GM21737 (cell line): ENCODE results near the gene C6orf141.
A peak's percentile ranks its signal among the peaks of the same experiment; 100 is the strongest.

Experiments
- ATAC-seq: cut with Tn5 transposase; IDR thresholded peaks from one replicate; pipeline ENCODE4 v1.9.1; 2021; ENCODE audit warnings: mild to moderate bottlenecking, moderate library complexity; ENCODE audit not compliant: unreplicated experiment

Gene C6orf141

DNA sequence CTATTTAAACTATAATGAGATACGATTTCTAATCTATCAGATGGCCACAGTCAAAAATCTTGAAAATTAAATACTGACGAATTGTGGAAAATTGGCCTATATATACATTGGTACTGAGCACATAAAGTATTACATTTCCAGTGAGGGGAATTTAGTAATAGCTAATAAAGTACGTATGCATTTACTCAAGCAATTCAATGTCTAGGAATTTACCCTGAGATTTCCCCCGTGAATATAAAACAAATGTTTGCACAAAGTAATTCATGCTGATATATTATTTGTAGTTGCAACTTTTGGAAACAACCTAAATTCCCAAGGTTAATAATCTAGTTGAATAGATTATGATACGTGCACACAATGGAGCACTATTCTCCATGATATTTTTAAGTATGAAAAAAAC is 14.7 kb upstream of the C6orf141 start:
- ATAC-seq: no peak

- ATAC-seq: no peak
Observed at GRCh38 chr6:49539102-49539501, 11.4 kb upstream of the C6orf141 start.

DNA sequence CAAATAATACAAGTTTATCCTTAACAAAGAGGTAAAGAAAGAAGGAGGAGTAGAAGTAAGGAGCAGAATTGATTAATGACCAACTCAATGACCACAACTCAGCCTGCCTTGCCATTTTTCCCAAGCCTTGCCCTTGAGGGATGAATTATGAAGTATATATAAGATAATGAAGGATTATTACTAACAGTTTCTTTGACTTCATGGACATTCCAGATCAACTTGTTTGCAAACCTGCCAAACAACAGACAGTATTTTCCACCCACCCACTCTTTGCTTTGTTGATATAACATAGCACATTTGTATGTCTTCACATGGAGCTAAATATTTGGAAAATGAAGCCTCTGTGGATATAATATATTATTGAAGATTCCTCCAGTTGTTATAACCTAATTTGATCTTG is 9.9 kb upstream of the C6orf141 start:
- ATAC-seq: no peak

GRCh38 chr6:49541210-49541724 is 9.2 kb upstream of the C6orf141 start:
- ATAC-seq: no peak

- ATAC-seq: no peak
Observed at GRCh38 chr6:49541936-49542335, 8.5 kb upstream of the C6orf141 start.

GRCh38 chr6:49543087-49543858 is 7.2 kb upstream of the C6orf141 start:
- no peak for ATAC-seq

- no peak for ATAC-seq
Observed at GRCh38 chr6:49546331-49546730, 4.1 kb upstream of the C6orf141 start.

- ATAC-seq: no peak
Observed at GRCh38 chr6:49548613-49549304, 1.7 kb upstream of the C6orf141 start.

- ATAC-seq: no peak
Observed at GRCh38 chr6:49549691-49550491, 577 bp upstream of the C6orf141 start.

- ATAC-seq: peak; percentile 42
Observed at GRCh38 chr6:49551078-49551865, 804 bp downstream of the C6orf141 start.

DNA sequence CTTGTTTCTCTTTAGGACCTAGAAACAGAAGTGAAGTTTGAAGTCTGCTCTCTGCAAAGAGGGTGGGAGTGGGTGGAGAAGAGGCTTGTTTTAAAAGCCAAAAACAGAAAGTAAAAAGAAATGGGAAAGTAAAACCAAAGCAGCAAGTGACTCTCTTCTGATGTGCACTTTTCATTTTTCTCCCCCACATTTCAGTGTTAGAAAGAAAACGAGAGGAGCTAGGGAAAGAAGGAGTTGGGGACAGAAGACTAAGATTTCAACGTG is 1.3 kb downstream of the C6orf141 start:
- peak; percentile 49 for ATAC-seq

DNA sequence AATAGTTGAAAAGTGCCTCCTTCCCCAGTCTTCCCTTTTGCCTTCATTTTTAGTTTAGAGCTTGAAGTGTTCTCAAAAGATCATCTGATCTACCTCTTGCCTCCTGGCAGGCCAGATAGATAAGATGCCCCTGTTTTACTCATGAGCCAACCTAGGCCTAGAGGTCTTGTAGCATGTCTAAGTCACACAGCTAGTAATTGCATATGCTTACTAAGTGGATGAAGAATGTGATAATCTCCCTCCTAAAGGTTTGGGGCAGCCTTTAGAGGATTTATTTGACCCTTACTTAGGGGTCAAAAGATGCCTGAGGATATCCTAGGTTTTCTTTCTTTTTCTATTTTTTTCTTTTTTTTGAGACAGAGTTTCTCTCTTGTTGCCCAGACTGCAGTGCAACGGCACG is 2.1 kb downstream of the C6orf141 start:
- ATAC-seq: no peak

DNA sequence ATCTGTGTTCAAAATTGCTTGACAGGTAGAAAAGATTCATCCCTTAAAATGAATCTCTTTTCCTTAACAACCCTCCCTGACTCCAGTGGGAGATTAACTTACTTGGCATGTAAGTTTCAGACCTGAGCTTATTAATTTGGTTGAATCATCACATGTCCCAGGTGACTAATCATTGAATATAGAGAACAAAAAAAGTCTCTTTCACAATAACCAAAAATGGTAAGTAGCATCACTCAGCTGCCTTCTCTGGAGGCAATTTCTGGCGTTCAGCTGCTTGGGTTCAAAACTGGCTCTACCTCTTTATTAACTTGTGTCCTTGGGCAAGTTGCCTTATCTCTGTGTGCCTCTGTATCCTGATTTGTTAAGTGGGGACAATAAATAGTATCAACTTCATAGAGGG is 2.9 kb downstream of the C6orf141 start:
- no peak for ATAC-seq

GRCh38 chr6:49555951-49556350 is 5.5 kb downstream of the C6orf141 start:
- ATAC-seq: no peak

DNA sequence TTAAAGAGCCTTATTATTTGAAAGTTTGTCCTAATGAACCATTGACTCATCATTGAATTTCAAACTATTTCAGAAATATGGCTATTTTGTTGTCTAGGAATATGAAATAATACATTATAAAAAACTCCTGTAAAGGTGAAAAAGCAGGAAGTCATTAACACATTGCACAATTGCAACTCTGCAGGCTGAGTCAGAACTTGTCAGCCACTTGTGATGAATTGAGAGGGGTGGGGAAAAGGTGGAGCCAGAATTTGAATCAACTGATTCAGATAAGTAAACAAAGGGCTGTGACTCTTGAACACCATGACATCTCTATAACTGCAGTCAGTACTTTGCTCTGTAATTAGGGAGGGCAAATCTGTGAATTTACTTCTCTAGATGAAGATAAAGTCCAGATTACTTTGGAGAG is 6.0 kb downstream of the C6orf141 start:
- ATAC-seq: no peak

DNA sequence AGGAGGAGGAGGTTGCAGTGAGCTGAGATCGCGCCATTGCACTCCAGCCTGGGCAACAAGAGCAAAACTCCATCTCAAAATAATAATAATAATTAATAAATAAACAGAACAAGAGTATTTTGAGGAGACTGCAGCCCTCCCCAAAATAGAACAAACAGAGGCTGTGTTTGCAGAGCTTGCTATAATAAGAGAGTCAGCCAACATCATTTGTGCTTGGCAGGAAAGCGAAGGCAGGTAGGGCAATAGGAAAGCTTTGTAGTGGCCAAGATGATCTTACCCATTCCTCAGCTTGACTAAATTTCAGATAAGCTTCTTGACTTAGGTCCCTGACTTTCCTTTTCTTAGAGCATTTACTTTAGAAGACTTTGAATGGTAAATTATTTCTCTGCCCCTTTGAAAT is 6.7 kb downstream of the C6orf141 start:
- ATAC-seq: no peak

DNA sequence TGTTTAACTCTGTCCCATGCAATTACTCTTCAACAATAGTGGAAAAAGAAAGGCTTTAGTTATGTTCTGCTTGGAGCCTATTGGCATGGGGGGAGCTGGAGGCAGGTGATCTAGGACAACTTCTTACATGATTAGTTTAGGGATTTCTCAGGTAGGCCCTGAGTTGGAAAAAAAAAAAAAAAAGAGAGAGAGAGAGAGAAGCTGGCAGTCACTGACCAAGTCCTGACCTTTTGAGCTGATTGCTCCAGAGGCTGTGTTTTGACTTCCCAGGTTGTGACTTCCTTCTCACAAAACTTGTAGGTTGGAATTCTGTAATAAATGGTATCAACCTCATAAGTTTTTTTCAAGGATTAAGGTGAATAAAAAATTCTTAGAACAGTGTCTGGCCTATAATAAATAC is 7.8 kb downstream of the C6orf141 start:
- no peak for ATAC-seq

- ATAC-seq: no peak
Observed at GRCh38 chr6:49563006-49563886, 12.8 kb downstream of the C6orf141 start.

GRCh38 chr6:49564552-49564951 is 14.1 kb downstream of the C6orf141 start:
- ATAC-seq: no peak

DNA sequence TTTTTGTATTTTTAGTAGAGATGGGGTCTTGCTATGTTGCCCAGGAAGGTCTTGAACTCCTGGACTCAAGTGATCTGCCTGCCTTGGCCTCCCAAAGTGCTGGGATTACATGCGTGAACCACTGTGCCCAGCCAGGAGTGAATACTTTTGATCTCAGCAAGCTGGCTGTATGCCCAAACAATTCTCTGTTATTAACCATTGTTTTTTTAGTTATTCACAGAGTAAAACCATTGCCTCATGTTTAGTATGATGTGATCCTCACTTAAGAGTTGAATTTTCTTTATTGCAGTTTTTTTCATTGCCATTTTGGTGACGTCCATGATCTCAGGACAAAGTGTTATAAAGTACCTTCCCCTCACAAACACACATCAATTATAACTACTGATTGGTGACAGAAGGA is 14.8 kb downstream of the C6orf141 start:
- ATAC-seq: no peak
